Left renal pelvis (tissue), 4 donors: Measurements from ENCODE around the gene CFAP92. TPM values are rescaled to one million over a fixed set of nuclear protein-coding genes. Genes with fewer than 3 reads are reported as not detected.
A peak's percentile ranks its signal among the peaks of the same experiment; 100 is the strongest.
"Not testable (repeated sequence)": the region's sequence is repeated elsewhere in the genome, so short reads cannot be mapped to it uniquely, and the experiment has no call there.

Source experiments
- DNase-seq, 4 donors: peaks; one replicate each; pipeline ENCODE4 v3.0.0-alpha.2; 2013; ENCODE audit warnings: low read depth in 4 of 4, low spot score in 3 of 4
- polyA plus RNA-seq, 4 donors: library from polyadenylated mRNA; unstranded; fragments of 120-200 nt; gene quantifications; one replicate each; pipeline ENCODE4 v1.2.1, GENCODE V29; 2013; ENCODE audit not compliant: insufficient read length in 4 of 4

The CFAP92 gene
- polyA plus RNA-seq, 4 donors: 0.56 to 1.7 (median 1.5) TPM

DNA sequence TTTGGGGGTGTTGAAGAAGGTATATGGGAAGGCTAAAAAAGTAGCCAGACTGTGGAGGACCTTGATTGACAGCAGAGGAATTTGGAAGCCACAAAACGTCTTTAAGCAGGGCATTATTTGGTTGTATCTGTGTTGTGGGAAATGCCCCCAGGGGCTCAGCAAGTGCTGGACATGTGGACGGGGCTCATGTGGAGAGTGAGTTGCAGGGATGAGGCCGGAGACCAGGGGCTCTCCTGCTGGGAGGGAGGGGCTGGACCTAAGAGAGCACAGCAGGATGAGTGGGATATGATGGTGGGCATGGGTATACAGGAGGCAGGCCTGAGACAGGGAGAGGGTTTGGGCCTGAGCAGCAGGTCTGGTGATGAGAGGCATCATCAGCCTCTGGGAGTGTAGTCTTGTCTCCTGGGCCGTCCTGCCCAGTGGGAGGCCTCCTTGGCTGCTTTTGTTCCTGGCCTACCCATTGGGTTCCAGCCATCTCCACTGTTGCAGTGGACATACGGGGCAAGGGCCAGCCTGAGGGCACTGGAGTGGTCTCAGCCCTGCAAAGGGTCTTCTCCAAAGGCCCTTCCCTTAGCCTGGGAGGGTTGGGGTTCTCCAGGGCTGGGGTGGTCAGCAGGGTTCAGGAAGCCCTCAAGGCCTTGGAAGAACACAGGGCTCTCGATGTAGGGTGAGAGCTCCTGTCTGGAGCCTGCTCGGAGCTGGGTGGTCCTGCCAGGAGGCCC, 86.9 kb downstream of the CFAP92 start:
- DNase-seq: no peak

DNA sequence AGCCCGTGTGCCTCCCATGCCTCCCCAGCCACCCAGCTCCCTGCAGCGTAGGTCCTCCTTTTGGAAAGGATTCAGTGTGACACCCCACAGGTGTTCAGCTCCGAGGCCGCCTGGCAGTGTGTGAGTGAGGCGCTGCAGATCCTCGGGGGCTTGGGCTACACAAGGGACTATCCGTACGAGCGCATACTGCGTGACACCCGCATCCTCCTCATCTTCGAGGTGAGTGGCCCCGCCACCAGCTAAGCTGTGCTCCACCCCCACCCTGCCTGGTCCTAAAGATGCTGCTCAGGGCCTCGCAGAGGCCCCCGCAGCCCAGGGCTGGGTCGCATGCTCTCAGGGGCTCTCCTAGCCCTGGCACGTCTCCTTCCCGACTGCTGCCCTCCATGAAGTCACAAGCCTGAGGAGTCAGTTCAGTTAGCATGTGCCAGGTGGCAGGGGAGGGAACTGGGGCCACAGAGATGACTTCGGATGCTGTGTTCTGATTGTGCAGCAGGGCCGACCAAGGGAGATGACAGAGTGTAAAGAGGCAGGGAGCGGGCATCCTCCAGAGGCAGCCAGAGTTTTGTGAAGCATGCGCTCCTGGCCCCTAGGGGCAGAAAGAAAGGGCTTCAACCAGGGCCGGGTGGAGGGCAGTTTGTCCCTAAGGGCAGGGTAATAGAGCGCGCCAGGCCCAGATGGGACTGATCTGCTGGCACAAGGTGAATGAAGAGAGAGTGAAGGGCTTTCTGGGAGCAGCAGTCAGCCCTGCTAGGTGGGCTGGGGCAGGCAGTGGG, 87.7 kb downstream of the CFAP92 start:
- no peak for DNase-seq

GRCh38 chr3:128903501-128903900, 90.4 kb downstream of the CFAP92 start:
- DNase-seq: no peak

DNA sequence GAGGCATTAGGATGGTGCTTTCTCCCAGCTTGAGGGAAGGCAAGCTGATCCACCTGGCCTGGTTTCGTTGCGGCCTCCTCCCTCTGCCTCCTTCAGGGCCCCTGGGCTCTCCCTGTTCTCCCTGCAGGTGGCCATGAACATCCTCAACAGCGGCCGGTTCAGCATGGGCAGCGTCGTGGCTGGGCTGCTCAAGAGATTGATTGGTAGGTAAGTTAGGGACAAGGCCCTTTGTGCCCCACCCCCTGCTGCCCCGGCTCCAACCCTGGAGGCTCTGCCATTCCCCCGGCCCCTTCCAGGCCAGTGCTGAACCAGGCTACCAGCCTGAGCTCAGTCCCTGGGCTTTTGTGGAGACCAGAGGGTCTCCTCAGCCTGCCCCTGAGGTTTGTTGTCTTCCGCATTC, 91.5 kb downstream of the CFAP92 start:
- no peak for DNase-seq

- no peak for DNase-seq
These were observed 97.8 kb downstream of the CFAP92 start for GRCh38 chr3:128895843-128896697.

DNA sequence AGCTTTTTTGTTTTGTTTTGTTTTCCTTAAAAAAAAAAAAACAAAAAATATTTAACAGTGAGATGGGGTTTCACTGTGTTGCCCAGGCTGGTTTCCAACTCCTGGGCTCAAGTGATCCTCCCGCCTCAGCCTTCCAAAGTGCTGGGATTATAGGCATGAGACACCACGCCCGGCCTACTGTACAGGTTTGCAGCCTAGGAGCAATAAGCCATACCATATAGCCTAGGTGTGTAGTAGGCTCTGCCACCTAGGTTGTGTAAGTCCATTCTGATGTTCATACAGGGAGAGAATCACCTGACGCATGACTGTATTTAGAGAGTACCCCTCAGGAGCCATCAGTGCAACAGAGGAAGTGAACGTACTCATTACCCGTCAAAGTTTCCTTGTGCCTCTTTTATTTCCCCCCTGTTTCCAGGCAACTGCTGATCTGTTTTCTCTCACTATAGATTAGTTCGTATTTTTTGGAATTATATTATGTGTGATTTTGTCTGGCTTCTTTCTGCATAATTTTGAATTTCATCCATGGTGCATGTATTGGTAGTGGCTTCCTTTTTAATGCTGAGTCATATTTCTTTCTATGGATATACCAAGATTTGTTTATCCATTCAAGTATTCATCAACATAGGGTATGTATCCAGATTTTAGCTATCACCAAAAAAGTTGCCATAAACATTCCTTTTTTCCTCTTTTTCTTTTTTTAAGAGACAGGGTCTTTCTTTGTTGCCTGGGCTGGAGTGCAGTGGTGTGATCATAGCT, 104.6 kb downstream of the CFAP92 start:
- no peak for DNase-seq

DNA sequence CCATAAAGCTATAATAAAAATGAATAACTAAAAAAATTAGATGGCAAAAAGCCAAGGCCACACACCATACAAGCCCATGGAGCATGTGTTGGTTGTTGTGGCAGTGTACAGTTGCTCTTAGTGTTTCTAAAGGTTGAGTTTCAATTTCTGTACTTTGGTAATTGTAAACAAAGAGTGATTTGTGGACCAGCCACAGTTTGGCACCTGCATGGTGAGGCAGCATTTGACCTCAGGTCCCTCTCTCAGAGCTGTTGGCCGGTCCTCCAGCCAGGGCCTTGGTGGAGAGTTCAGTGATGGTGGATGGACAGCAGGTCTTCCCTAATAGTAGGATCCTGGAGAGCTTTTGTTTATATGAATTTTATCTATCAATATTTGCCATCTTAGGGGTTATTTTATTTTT, 108.9 kb downstream of the CFAP92 start:
- no peak for DNase-seq

- DNase-seq: no peak
These were observed 111.2 kb downstream of the CFAP92 start for GRCh38 chr3:128882719-128883118.

DNA sequence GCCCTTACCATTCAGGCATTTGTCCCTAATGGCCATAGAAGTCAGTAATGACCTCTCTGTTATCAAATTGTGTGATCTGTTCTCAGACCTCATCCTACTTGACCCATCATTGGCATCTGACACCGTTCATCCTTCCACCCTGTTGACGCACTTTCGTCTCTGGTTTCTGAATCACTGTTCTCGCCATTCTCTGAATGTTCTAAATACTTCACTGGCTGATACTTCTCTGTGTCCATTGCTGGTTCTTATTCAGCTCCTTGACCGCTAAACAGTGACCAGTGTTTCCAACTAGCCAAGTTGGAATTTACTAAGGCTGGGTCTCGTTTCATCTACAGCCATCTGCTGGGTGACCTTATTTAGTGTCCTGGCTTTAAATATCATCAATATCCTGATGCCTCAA, 112.3 kb downstream of the CFAP92 start:
- DNase-seq: no peak

DNA sequence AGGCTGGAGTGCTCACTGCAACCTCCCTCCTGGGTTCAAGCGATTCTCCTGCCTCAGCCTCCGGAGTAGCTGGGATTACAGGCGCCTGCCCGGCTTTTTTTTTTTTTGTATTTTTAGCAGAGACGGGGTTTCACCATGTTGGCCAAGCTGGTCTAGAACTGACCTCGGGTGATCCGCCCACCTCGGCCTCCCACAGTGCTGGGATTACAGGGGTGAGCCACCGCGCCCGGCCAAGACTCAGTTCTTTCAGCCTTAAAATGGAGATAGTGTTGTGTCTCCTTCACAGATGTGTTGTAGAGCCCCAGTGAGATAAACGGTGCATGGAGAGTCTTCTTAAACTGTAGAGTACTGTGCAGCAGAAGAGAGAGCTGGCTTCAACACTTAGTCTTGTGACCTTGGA, 113.4 kb downstream of the CFAP92 start:
- not testable (repeated sequence) for DNase-seq

DNA sequence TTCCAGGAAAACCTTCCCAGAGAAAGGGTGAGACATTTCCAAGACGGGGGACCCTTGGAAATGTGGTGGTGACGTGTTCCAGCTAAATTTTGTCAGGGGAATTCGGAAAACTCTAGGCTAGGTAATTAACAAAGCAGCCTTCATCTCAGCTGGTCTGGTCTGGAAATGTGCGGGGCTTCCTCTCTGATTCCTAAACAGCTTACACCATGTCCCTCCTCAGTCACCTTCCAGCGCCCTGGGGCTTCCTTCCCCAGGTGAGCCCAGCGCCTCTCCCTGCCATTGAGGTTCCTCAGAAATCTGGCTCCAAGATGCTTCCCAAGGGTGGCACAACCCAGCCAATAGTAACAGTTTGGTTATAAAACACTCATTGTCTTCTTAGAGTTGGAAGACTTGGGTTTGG, 113.9 kb downstream of the CFAP92 start:
- DNase-seq: no peak

DNA sequence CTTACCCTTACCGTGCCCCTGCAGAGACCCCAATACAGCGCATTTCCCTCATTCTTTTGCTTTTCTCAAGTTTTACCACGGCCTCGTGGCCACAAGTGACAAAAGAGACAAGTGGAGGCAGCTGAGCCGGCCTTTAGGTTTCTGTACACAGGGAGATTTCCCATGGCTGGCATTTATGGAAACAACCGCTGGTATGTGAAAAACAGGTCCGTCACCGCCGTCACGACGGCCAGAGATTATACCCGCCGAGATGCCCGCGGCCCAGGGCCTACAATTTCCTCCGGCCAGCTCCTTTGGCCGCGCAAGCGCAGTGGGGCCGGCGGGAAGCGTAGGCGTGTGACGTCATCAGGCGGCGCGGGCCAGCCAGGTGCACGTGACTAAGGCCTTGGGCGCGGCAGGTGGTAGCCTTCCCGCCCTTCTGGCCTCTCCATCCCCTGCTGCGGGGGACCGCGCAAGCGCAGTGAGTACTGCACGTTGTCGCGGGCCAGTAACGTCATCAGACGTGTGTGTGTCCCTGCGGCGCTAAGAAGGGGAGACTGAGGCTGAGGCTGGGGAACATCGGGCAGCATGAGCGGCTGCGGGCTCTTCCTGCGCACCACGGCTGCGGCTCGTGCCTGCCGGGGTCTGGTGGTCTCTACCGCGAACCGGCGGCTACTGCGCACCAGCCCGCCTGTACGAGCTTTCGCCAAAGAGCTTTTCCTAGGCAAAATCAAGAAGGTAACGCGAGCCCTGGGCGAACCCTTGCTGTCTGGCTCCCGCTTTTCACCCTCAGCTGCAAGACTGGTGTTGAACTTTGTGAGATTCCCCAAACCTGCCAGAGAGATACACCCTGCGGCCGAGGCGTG, 114.5 kb downstream of the CFAP92 start, which contains the start of gene ACAD9:
ACAD9 (plus strand) TSS at position 496 of the 845 bp plus-strand sequence; CDS start at position 568, 72 bp downstream.
- DNase-seq: peak; percentile 92 to 94 (median 92)

DNA sequence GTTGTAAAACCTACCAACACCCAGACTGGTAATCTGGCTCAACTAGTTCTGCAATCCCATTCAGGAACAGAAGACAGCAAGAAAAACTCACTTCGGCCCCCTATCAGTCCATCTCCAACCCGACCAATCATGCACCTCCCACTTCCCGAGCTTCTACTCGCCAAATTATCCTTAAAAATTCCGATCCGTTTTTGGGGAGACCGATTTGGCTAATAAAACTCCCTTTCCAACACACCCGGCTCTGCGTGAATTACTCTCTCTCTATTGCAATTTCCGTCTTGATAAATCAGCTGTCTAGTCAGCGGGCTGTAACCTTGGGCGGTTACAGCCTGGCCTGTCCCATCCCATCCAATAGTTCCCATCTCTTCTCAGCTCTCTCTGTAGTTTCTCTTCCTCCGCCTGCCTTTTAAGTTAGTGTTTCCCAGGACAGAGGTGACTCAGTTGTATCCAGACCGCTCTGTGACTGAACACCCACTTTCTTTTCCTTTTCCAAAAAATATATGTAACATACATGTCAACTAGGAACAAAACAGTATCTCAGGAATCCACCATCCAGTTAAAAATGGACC, 115.2 kb downstream of the CFAP92 start:
- DNase-seq: peak in 1 of 4 donors; percentile 36

GRCh38 chr3:128878011-128878457, 115.8 kb downstream of the CFAP92 start:
- DNase-seq: no peak

DNA sequence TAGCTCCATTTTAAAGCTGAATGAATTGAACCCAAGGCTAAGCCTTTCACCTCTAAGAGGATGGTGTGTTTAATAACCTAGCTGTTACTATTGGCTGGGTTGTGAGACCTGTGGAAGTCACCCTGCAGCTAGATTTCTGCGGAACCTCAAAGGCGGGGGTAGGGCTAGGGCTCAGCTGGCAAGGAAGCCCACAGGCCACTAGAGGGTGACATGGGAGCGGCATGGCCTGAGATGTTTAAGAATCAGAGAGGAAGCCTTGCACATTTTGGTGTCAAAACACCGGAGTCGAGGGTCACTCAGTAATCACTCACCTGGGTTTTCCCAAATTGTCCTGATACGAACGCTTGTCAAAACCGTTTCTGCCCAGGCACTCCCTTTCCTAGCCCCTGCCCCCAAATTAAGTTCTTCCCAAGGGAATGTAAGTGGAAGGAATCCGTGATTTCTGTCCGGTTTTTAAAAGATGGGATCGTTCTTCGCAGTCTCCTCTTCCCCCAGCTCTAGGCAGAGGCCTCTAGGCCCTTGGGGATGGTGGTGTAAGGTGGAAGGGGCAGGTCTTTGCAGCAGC, 118.2 kb downstream of the CFAP92 start:
- DNase-seq: no peak

GRCh38 chr3:128874481-128875180, 119.2 kb downstream of the CFAP92 start:
- DNase-seq: no peak

- DNase-seq: no peak
These were observed 120.4 kb downstream of the CFAP92 start for GRCh38 chr3:128873244-128874022.
